Dedifferentiated amniotic fluid mesenchymal stem cell (primary cell): ENCODE results near the gene P2RY6.

Experiments
- DNase-seq: peaks from one replicate; pipeline ENCODE4 v3.0.0-alpha.2; 2016; ENCODE audit errors: extremely low spot score

P2RY6 gene

DNA sequence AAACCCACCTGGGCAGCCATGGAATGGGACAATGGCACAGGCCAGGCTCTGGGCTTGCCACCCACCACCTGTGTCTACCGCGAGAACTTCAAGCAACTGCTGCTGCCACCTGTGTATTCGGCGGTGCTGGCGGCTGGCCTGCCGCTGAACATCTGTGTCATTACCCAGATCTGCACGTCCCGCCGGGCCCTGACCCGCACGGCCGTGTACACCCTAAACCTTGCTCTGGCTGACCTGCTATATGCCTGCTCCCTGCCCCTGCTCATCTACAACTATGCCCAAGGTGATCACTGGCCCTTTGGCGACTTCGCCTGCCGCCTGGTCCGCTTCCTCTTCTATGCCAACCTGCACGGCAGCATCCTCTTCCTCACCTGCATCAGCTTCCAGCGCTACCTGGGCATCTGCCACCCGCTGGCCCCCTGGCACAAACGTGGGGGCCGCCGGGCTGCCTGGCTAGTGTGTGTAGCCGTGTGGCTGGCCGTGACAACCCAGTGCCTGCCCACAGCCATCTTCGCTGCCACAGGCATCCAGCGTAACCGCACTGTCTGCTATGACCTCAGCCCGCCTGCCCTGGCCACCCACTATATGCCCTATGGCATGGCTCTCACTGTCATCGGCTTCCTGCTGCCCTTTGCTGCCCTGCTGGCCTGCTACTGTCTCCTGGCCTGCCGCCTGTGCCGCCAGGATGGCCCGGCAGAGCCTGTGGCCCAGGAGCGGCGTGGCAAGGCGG lies 24.5 kb downstream of the P2RY6 start:
- DNase-seq: no peak

GRCh38 chr11:73297231-73297590 lies 25.1 kb downstream of the P2RY6 start:
- DNase-seq: no peak

- no peak for DNase-seq
Measured at GRCh38 chr11:73297702-73298101, 25.6 kb downstream of the P2RY6 start.

DNA sequence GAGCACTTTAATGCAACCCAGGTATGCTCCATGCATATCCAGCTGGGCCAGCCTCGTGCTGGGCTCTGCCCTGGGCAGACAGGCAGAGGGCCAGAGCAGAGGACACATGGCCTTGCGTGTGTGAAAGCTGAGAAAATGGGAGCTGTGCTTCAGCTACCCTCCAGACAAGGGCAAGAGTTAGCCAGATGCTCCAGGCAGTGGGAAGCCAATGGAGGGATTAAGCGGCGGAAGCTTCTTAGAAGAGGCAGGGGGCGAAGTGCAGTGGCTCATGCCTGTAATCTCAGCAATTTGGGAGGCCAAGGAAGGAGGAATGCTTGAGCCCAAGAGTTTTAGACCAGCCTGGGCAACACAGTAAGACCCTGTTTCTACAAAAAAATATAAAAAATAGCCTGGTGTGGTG lies 26.1 kb downstream of the P2RY6 start:
- no peak for DNase-seq

DNA sequence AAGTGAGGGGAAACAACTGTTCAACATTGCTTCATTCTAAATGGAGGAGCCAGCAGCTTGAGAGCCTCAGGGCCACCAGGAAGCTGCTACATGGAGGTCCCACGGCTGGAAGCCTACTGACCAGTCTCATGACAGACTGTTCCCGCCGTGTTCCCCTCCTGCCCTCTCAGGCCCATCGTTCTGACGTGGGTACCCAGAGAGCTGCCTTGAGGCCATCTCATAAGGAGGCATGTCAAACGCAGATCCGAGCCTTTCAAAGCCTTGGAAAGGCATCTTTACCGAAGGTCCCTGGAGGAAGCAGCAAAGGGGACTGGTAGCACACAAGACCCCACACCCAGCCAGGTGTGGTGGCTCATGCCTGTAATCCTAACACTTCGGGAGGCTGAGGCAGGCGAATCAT lies 27.6 kb downstream of the P2RY6 start:
- no peak for DNase-seq

DNA sequence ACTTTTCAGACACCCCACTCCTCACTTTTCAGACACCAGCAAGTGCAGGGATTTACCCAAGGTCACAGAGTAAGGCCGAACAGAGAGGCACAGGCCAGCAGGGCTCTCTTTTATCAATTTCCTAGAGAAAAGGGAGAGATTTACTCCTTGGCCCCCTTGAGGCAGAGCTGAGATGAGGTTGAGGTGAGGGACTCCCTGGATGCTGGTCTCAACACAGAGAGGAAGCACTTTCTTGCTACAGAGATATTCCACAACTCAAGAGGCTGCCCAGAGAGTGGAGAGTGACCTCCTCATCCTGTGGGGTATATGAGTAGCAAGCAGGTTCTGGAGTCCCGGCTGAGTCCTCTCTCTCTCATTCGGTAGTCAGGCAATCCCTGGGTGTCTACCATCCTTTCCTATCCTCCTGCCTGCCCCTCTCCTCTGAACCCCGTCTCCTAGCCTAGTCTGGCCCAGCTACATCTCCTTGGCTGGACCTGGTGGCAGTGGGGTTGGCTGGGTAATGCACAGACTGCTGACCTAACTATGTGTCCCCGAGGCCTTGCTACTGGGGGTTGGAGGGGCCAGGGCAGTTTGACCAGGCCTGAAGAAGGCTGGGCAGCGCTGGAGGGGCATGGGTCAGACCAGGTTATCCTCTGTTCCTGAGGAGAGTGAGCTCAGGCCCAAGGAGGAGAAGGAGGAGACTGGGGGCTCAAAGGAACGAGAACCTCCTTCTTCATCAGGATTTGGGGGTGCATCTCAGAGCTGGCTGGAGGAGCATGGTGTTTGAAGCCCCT lies 34.1 kb downstream of the P2RY6 start:
- DNase-seq: no peak

GRCh38 chr11:73306977-73307322 lies 34.8 kb downstream of the P2RY6 start:
- DNase-seq: no peak

- peak; percentile 97 for DNase-seq
Measured at GRCh38 chr11:73307323-73308002, 35.3 kb downstream of the P2RY6 start.

GRCh38 chr11:73308003-73308960 lies 36.1 kb downstream of the P2RY6 start, which contains the start of gene ARHGEF17:
ARHGEF17 (plus strand) TSS chr11:73308276; CDS start chr11:73308639, 363 bp downstream.
- peak; percentile 50 for DNase-seq

DNA sequence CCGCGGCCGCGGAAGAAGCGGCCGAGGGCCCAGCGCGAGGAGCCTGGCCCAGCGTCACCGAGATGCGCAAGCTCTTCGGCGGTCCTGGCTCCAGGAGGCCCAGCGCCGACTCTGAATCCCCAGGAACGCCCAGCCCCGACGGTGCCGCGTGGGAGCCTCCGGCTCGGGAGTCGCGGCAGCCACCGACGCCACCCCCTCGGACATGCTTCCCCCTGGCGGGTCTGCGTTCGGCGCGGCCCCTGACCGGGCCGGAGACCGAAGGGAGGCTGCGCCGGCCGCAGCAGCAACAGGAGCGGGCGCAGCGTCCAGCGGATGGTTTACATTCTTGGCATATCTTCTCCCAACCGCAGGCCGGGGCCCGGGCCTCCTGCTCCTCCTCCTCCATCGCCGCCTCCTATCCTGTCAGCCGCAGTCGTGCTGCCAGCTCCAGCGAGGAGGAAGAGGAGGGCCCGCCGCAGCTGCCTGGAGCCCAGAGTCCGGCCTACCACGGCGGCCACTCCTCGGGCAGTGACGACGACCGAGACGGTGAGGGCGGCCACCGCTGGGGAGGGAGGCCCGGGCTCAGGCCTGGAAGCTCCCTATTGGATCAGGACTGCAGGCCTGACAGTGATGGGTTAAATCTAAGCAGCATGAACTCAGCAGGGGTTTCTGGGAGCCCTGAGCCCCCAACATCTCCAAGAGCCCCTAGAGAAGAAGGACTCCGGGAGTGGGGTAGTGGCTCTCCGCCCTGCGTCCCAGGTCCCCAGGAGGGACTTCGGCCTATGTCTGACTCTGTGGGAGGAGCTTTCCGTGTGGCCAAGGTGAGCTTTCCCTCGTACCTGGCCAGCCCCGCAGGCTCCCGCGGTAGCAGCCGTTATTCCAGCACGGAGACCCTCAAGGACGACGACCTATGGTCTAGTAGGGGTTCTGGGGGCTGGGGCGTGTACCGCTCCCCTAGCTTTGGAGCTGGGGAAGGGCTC lies 37.1 kb downstream of the P2RY6 start:
- peak; percentile 97 for DNase-seq

GRCh38 chr11:73310076-73310475 lies 37.9 kb downstream of the P2RY6 start:
- no peak for DNase-seq

DNA sequence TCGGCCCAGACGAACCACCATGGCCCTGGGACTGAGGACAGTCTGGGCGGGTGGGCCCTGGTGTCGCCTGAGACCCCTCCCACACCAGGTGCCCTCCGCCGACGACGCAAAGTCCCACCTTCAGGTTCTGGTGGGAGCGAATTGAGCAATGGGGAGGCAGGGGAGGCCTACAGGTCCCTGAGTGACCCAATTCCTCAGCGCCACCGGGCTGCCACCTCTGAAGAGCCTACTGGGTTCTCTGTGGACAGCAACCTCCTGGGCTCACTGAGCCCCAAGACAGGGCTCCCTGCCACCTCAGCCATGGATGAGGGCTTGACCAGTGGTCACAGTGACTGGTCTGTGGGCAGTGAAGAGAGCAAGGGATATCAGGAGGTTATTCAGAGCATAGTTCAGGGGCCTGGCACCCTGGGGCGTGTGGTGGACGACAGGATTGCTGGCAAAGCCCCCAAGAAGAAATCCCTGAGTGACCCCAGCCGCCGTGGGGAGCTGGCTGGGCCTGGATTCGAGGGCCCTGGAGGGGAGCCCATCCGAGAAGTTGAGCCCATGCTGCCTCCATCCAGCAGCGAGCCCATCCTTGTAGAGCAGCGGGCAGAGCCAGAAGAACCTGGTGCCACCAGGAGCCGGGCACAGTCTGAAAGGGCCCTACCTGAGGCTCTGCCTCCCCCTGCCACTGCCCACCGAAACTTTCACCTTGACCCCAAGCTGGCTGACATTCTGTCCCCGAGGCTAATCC lies 38.7 kb downstream of the P2RY6 start:
- DNase-seq: no peak

- no peak for DNase-seq
Measured at GRCh38 chr11:73311394-73311869, 39.3 kb downstream of the P2RY6 start.

DNA sequence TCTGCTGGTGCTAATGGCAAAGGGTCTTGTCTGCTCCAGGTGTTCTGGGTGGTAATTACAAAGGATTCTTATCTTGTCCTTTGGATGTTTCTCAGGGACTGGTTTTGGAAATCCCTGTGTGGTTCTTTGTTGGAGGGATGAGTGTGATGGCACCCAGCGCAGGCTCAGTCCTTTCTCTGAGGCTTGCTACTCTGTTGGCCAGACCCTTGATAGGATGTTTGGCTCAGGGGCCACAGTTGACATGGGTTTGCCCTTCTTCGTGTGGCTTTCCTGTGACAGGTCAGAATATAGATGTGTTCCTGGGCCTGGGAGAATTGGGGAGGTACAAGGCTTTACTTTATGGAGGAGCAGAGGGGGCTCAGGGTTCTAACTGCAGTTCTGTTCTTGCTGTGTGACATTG lies 39.9 kb downstream of the P2RY6 start:
- DNase-seq: no peak

DNA sequence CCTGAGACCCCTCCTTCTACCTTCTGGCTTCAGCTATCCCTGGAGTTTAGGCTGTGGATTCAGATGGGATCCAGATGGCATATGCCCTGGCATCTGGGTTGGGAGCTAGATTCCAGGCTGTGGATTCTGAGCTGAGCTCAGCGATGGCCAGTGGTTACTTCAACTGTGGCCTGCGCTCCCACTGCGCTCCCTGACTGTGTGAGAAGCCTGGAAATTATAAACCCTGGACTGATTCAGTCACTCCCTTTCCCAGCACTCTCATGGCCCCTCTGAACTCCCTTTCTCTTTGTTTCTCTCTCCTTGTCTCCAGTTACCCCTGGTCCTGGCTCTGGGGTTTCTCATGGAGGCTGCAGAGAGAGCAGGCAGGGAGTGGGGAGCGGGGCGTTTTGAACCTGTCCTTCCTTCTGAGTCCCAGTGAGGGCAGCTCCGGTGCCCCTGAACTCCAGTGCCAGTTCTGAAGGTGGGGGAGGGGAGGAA lies 40.8 kb downstream of the P2RY6 start:
- no peak for DNase-seq

- DNase-seq: no peak
Measured at GRCh38 chr11:73313652-73314051, 41.5 kb downstream of the P2RY6 start.

DNA sequence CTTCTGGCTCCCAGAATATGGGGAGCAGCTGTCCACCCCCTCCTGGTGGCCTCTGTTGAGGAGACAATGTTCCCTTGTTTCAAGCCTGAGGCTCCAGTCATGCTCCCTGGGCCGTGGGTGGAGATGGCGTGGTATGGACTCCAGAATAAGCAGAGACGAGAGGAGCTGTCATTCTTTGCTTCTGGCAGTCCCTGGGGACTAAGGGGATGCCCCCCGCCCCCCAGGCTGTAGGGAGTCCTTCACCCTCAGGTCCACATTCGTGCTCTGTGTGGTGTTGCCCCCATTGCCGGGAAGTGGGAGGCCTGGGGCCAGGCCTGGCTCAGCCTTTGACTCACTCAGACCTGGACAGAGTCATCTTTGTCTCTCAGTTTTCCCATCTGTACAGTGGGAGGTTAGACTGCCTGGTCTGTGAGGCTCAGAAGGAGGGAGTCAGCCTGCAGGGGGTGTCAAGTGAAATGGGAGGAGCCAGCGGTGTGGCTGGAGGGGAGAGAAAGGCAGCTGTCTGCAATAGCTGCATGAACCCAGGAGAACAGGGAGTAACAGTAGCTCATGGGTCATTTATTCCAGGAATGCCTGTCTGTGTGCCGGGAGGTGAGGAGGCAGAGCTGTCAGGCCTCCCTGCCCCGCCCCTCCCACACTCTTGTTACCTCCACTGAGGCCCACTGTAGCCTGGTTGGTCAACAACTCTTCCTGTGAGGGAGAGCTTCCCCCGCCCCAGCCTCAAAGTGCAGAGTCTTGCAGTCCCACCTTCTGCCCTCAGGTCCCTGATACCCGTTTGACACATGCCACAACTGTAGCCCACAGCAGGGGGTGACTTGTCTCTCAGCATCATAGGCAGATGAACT lies 42.2 kb downstream of the P2RY6 start:
- no peak for DNase-seq

DNA sequence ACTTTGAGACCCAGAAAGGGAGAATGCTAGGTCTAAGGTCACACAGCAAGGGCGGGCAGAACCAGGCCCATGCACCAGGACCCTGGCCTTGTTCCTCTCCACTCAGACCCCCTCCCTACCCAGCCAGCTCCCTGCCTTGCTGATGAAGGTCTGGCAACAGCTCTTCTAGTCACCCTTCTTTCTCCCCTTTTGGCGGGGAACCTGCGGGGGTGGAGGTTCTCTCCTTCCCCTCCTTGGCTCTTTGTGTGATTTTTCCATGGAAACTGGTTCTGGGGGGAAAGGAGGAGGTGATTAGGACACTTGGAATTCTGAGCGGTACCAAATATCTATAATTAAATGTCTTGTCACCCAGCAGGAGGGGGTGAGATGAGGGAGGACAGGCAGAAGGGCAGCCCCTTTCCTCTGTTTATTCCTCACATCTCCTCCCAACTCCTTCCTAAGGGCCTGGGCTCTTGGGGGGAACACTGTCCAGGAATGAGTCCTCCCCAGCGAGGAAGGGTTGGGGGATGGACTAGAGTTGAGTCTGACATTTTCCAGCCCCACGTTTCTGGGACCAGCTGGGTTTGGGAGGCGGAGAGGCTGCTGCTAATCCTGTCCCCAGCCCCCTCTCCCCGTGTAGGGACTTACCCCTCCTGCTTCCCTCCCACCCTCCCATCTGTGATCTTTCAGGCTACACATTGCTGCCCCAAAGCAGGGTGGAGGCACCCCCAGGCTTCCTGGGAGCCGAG lies 43.3 kb downstream of the P2RY6 start:
- no peak for DNase-seq
